UCSD-AML1 (cell line): ENCODE measurements around the gene TENT4A.
"Not testable (repeated sequence)": the region's sequence is repeated elsewhere in the genome, so short reads cannot be mapped to it uniquely, and the experiment has no call there.

Experiments used
- DNase-seq: peaks from one replicate; lab custom pipeline; 2025; ENCODE audit not compliant: unreplicated experiment; lab: John Stamatoyannopoulos, UW

The TENT4A gene

GRCh38 chr5:6768590-6769230 is 55.5 kb downstream of the TENT4A start:
- no peak for DNase-seq

GRCh38 chr5:6770826-6771607 is 57.8 kb downstream of the TENT4A start:
- DNase-seq: no peak

- no peak for DNase-seq
Measured at GRCh38 chr5:6772886-6773285, 59.7 kb downstream of the TENT4A start.

GRCh38 chr5:6773342-6774035 is 60.3 kb downstream of the TENT4A start:
- peak; percentile 19 for DNase-seq

GRCh38 chr5:6774207-6774606 is 61.0 kb downstream of the TENT4A start:
- not testable (repeated sequence) for DNase-seq

- no peak for DNase-seq
Measured at GRCh38 chr5:6774721-6775204, 61.5 kb downstream of the TENT4A start.

- DNase-seq: no peak
Measured at GRCh38 chr5:6775571-6775970, 62.3 kb downstream of the TENT4A start.

- DNase-seq: no peak
Measured at GRCh38 chr5:6780802-6781391, 67.7 kb downstream of the TENT4A start.

GRCh38 chr5:6781716-6782115 is 68.5 kb downstream of the TENT4A start:
- DNase-seq: no peak

GRCh38 chr5:6783787-6784186 is 70.6 kb downstream of the TENT4A start:
- no peak for DNase-seq

- DNase-seq: no peak
Measured at GRCh38 chr5:6784481-6784880, 71.2 kb downstream of the TENT4A start.

- DNase-seq: no peak
Measured at GRCh38 chr5:6785161-6785860, 72.1 kb downstream of the TENT4A start.

- DNase-seq: no peak
Measured at GRCh38 chr5:6785861-6786180, 72.6 kb downstream of the TENT4A start.

- DNase-seq: no peak
Measured at GRCh38 chr5:6786786-6787495, 73.7 kb downstream of the TENT4A start.

GRCh38 chr5:6787941-6788340 is 74.7 kb downstream of the TENT4A start:
- DNase-seq: no peak

- DNase-seq: no peak
Measured at GRCh38 chr5:6788439-6788838, 75.2 kb downstream of the TENT4A start.

- DNase-seq: no peak
Measured at GRCh38 chr5:6788956-6789649, 75.9 kb downstream of the TENT4A start.

- DNase-seq: no peak
Measured at GRCh38 chr5:6790346-6790865, 77.2 kb downstream of the TENT4A start.

- DNase-seq: no peak
Measured at GRCh38 chr5:6791031-6791430, 77.8 kb downstream of the TENT4A start.

GRCh38 chr5:6792376-6792775 is 79.1 kb downstream of the TENT4A start:
- DNase-seq: no peak
